ENCODE results near the gene PPP3CA.

The PPP3CA gene

DNA sequence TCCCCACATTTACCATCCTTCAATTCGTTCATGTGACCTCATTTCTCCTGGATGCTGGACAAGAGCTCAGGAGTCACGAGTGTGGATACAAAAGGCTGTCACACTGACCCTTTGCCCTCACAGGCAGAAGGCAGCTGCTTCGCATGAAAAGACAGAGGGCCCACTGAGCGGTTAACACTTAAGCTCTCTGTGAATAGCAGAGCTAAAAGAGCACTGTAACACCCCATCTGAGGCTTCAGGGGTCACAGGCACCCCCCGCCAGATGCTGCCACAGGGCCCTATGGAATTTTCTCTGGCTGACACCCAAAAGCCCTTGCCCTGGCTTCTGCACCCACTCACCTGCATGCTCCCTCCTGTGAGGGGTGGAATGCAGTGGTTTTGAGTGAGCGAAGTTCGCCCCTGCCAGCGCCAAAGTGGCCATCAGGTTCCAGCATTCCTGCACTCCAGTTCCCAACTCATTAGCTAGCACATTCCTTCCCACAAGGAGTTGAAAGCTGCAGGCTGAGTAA lies 360.9 kb downstream of the PPP3CA start:
- no peak for DNase-seq

DNA sequence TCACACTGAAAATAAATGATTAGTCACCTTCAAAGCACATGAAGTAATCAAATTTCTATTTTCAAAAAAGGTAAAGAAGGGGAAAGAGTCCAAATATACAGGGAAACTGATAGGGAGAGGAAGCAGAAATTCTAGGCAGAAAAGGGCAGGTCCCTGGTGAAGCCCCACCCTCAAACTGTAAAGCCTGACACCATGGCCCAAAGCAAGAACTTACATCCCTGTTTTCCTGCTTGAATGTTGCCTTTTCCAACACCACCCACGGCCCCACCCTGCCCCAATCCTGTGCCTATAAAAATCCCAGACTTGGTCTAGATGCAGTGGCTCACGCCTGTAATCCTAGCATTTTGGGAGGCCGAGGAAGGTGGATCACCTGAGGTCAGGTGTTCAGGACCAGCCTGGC lies 361.8 kb downstream of the PPP3CA start:
- no peak for DNase-seq

DNA sequence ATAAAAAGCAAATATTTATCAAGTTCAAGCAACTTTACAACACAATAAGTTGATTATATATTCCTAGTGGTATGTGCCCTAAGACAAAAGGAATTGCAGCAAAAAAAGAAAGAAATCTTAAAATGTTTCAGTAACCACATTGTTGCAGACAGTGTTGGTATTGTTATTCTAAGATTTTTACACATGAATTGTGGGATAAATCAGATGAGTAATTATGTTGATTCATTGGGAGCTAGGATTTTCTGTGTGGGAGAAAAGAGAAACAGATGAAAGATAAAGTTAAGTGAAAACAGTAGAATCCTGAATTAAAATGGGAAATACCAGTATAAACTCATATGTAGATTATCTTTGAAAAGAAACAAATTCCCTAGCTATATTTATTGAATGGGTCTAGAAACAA lies 362.4 kb downstream of the PPP3CA start:
- no peak for DNase-seq

DNA sequence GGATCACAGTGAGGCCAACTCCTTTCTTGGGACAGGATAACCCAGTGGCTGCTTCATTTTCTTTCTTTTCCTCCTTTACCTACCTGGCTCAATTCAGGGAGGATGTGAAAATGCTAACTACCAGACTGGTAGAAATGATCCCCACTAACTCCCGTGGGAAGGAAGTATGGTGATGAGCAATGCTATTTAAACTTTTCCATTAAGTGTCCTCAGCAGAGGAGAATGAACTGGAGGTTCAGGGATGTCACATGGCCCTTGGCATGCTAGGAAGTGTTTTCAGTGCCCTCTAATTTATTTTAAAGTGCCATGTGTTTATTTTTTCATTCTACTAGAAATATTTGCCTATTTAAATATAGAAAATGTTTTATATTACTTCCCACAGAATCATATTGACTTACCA lies 363.9 kb downstream of the PPP3CA start:
- DNase-seq = no peak

DNA sequence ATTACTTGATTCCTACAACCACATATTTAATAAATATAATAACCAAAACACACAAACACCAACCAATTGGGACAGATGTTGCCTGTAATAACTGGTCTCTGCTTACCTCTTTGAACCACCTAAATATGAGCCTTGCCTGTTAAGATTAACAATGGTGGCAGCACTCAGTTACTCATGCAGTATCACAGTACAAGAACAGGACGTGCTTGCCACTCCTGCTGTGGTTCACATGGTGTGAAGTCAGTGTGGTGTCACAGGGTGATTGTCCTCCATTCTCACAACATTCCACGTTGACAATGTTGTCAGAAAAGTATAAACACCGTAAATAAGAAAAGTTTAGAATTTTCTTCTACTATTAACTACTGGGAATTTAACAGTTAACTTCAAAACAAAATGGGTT lies 365.0 kb downstream of the PPP3CA start:
- DNase-seq = no peak

DNA sequence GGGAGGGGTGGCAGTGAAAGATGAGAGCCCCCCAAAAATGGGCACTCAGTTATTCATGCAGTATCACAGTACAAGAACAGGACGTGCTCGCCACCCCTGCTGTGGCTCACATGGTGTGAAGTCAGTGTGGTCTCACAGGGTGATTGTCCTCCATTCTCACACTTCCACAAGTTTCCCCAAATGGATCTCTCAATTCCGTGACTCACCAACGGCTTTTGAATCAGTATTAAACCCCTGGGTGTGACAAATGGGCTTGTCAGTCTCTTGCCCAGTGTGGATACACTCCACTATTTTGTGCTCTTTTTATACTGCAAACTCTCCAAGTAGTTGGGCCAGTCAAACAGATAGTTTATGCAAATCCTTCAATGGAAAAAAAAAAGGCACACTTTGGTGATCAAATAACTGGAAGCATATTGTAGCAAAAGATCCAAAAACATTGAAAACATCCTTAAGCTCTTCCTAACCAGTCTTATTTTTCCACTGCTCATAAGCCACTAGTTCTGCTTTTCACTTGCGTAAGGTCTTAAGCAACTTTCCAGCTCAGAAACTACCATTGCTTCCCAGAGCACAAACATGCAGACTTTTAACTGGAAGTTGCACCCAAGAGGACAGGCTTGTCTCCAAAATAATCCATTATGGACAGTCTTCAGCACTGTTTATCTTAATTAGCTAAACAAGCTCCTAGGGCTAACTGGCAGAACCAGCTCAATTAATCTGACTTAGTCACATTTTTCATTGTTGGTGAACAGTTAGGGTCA lies 365.7 kb downstream of the PPP3CA start:
- DNase-seq = no peak

DNA sequence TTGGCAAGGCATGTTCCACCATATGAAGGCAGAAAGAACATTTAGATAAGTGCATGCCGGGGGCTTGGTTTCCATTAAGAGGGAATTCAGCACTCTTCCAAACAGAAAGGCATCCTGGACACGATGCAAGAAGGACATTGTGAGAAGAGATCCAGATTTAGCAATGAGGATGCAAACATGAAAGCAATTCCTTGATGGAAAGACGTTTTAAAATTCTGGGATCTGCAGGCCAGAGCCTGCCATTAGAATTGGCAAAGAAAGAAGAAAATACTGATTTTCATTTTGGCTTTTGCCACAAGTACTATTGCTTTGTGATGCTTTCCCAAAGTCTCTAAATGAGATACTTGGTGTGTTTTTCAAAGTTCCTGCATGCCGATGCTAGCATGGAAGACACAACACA lies 367.6 kb downstream of the PPP3CA start:
- DNase-seq = no peak

DNA sequence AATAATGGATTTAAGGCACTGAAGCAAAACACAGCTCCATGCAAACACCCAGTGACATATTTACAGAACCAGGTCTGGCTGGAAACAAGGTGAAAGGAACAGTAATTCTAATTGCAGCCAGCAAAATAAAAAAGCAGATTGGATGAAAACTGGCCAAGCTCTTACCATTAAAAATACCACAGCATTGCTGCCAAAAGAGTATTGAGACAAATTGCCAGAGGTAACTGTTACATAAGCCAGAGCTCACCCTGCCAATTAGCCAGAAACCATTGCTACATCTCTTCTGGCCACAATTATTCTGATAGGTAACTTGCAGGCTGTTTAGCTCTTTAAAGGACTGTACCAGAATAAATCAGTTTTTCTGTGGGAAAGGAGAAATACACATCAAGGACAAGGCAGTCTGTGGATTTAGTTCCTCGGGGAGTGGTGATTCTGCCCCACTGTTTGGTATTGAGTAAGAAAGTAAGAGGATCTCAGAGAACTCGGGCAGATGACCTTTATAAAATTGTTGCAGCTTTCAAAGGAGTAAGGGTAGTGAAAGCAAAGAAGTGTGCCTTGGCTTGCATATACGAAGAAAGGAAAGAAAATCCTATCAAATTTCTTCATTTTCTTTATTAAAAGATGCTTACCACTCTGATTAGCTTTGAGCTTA lies 369.5 kb downstream of the PPP3CA start:
- no peak for DNase-seq

DNA sequence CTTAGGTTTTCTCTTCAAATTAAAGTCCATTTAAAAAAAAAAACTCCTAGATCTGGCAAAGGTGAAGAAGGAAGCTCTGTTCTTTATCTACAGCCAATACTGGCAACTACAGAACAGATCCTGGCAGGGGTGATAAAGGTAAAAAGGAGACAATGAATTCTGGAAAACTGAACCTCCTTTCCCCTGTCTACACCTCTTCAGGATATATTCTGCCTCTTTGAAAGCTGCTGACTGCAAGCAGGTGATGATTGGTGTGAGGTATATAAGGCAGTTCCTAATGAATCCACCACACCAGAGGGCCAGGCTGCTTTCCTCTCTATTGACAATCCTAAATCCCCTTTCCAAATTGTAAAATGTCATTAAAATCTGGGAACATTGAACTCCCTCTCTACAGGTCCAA lies 370.1 kb downstream of the PPP3CA start:
- DNase-seq = no peak
